WTC11 (cell line): ENCODE data around the gene TTL.

ENCODE experiments used
- CREB1 ChIP-seq: sonication (generic); formaldehyde crosslinking; IDR thresholded peaks from 2 replicates; pipeline ENCODE4 v1.8.0; 2023; ENCODE audit warnings: mild to moderate bottlenecking, missing genetic modification reagents
- GABPB1 ChIP-seq: sonication (generic); formaldehyde crosslinking; IDR thresholded peaks from 2 replicates; pipeline ENCODE4 v1.8.1; 2023; ENCODE audit warnings: mild to moderate bottlenecking, missing genetic modification reagents
- NFYB ChIP-seq: sonication (generic); formaldehyde crosslinking; conservative IDR thresholded peaks from 2 replicates; pipeline ENCODE4 v1.8.0; 2022; ENCODE audit warnings: low read depth, missing genetic modification reagents
- RELA ChIP-seq: sonication (generic); formaldehyde crosslinking; IDR thresholded peaks from 2 replicates; pipeline ENCODE4 v1.8.1; 2022; ENCODE audit warnings: missing genetic modification reagents, mild to moderate bottlenecking, borderline replicate concordance
- RORB ChIP-seq: fragments of 250-450 bp; sonication (Bioruptor Pico); IDR thresholded peaks from 2 replicates; pipeline ENCODE4 v1.9.0; 2021; ENCODE audit warnings: mild to moderate bottlenecking
- SP1 ChIP-seq: sonication (generic); formaldehyde crosslinking; conservative IDR thresholded peaks from 2 replicates; pipeline ENCODE4 v1.8.1; 2022; ENCODE audit warnings: missing genetic modification reagents
- TEAD4 ChIP-seq: sonication (generic); formaldehyde crosslinking; IDR thresholded peaks from 2 replicates; pipeline ENCODE4 v1.8.0; 2022; ENCODE audit warnings: mild to moderate bottlenecking, missing genetic modification reagents
- ZNF317 ChIP-seq: sonication (generic); formaldehyde crosslinking; IDR thresholded peaks from 2 replicates; pipeline ENCODE4 v1.8.1; 2023; ENCODE audit warnings: low read depth, mild to moderate bottlenecking, moderate library complexity, missing genetic modification reagents, borderline replicate concordance
- TF ChIP-seq, protein P1 (sequence below): fragments of 200-600 bp; IDR thresholded peaks from 2 replicates; pipeline ENCODE4 v1.8.0; 2022; ENCODE audit warnings: antibody characterized with exemption
- TF ChIP-seq, protein P2 (sequence below): fragments of 250-450 bp; sonication (Bioruptor Pico); IDR thresholded peaks from 2 replicates; pipeline ENCODE4 v1.8.0; 2021; ENCODE audit warnings: mild to moderate bottlenecking
- TF ChIP-seq, protein P3 (sequence below): sonication (generic); formaldehyde crosslinking; IDR thresholded peaks from 2 replicates; pipeline ENCODE4 v1.8.1; 2022; ENCODE audit warnings: mild to moderate bottlenecking, moderate library complexity, missing genetic modification reagents
- TF ChIP-seq, protein P4 (sequence below): sonication (generic); formaldehyde crosslinking; IDR thresholded peaks from 2 replicates; pipeline ENCODE4 v1.8.0; 2023; ENCODE audit warnings: missing genetic modification reagents, mild to moderate bottlenecking, borderline replicate concordance

DNA sequence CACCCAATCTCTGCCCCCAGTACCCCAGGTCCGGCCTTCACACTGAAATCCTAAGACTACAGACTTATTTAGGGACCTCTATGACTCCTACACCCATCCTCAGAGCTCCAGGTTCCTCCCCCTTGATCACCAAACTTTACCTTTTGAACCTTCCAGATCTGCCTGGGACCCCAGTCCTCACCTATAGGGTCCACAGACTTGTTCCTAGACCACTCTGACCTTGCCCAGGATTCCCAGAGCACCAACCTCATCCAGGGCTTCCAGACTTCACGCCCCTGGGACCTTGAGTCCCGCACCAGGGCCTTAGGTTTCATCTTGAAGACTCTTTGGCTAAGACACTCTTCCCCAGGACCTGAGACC is 102.9 kb downstream of the TTL start:
- TF ChIP-seq, protein P1, sequence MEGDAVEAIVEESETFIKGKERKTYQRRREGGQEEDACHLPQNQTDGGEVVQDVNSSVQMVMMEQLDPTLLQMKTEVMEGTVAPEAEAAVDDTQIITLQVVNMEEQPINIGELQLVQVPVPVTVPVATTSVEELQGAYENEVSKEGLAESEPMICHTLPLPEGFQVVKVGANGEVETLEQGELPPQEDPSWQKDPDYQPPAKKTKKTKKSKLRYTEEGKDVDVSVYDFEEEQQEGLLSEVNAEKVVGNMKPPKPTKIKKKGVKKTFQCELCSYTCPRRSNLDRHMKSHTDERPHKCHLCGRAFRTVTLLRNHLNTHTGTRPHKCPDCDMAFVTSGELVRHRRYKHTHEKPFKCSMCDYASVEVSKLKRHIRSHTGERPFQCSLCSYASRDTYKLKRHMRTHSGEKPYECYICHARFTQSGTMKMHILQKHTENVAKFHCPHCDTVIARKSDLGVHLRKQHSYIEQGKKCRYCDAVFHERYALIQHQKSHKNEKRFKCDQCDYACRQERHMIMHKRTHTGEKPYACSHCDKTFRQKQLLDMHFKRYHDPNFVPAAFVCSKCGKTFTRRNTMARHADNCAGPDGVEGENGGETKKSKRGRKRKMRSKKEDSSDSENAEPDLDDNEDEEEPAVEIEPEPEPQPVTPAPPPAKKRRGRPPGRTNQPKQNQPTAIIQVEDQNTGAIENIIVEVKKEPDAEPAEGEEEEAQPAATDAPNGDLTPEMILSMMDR, result no peak
- no peak for TF ChIP-seq NFYB (CRISPR knock-in tag)
- TF ChIP-seq GABPB1 (CRISPR knock-in tag), result no peak
- TF ChIP-seq, protein P2, sequence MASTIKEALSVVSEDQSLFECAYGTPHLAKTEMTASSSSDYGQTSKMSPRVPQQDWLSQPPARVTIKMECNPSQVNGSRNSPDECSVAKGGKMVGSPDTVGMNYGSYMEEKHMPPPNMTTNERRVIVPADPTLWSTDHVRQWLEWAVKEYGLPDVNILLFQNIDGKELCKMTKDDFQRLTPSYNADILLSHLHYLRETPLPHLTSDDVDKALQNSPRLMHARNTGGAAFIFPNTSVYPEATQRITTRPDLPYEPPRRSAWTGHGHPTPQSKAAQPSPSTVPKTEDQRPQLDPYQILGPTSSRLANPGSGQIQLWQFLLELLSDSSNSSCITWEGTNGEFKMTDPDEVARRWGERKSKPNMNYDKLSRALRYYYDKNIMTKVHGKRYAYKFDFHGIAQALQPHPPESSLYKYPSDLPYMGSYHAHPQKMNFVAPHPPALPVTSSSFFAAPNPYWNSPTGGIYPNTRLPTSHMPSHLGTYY (CRISPR knock-in tag), result no peak
- TF ChIP-seq TEAD4, result no peak
- no peak for TF ChIP-seq CREB1 (CRISPR knock-in tag)
- TF ChIP-seq, protein P3, sequence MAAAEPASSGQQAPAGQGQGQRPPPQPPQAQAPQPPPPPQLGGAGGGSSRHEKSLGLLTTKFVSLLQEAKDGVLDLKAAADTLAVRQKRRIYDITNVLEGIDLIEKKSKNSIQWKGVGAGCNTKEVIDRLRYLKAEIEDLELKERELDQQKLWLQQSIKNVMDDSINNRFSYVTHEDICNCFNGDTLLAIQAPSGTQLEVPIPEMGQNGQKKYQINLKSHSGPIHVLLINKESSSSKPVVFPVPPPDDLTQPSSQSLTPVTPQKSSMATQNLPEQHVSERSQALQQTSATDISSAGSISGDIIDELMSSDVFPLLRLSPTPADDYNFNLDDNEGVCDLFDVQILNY (CRISPR knock-in tag), result no peak
- no peak for TF ChIP-seq SP1 (CRISPR knock-in tag)
- TF ChIP-seq RELA (CRISPR knock-in tag), result no peak
- TF ChIP-seq ZNF317, result no peak
- no peak for TF ChIP-seq RORB (CRISPR knock-in tag)
- TF ChIP-seq, protein P4, sequence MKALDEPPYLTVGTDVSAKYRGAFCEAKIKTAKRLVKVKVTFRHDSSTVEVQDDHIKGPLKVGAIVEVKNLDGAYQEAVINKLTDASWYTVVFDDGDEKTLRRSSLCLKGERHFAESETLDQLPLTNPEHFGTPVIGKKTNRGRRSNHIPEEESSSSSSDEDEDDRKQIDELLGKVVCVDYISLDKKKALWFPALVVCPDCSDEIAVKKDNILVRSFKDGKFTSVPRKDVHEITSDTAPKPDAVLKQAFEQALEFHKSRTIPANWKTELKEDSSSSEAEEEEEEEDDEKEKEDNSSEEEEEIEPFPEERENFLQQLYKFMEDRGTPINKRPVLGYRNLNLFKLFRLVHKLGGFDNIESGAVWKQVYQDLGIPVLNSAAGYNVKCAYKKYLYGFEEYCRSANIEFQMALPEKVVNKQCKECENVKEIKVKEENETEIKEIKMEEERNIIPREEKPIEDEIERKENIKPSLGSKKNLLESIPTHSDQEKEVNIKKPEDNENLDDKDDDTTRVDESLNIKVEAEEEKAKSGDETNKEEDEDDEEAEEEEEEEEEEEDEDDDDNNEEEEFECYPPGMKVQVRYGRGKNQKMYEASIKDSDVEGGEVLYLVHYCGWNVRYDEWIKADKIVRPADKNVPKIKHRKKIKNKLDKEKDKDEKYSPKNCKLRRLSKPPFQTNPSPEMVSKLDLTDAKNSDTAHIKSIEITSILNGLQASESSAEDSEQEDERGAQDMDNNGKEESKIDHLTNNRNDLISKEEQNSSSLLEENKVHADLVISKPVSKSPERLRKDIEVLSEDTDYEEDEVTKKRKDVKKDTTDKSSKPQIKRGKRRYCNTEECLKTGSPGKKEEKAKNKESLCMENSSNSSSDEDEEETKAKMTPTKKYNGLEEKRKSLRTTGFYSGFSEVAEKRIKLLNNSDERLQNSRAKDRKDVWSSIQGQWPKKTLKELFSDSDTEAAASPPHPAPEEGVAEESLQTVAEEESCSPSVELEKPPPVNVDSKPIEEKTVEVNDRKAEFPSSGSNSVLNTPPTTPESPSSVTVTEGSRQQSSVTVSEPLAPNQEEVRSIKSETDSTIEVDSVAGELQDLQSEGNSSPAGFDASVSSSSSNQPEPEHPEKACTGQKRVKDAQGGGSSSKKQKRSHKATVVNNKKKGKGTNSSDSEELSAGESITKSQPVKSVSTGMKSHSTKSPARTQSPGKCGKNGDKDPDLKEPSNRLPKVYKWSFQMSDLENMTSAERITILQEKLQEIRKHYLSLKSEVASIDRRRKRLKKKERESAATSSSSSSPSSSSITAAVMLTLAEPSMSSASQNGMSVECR (CRISPR knock-in tag), result no peak
